ENCODE data around the gene RTL10.
A peak's percentile ranks its signal among the peaks of the same experiment; 100 is the strongest.

Gene RTL10

DNA sequence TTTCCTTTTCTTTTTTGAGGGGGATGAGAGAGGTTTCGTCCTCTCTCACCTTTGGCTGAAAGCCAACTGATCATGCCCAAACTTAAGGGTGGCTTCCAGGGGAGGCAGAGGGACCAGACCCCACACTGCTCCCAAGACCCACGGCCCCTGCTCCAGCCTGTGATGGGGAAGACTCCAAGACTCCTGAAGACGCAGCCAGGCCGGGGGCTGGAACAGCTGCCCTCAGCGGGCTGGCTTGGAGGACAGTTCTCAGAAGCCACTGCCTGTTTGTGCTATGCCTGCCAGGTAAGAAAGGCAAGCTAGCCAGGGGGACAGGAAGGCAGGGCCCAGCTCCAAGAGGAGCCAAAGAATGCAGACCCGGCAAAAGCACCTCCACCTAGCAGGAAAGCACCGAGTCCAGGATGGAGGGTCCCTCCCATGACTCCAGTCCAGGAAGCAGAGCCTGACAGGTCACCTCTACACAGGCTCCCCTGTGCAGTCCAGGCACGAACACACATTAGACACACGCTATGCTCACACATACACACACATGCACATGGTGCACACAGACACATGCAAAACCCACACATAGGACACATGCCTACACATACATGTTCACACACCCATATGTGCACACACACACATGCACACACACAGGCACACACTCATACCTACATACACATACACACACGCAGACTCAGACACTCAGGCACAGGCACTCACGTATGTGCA is 31.3 kb downstream of the RTL10 start:
- no peak for DNase-seq (ENCODE audit: low read depth)

DNA sequence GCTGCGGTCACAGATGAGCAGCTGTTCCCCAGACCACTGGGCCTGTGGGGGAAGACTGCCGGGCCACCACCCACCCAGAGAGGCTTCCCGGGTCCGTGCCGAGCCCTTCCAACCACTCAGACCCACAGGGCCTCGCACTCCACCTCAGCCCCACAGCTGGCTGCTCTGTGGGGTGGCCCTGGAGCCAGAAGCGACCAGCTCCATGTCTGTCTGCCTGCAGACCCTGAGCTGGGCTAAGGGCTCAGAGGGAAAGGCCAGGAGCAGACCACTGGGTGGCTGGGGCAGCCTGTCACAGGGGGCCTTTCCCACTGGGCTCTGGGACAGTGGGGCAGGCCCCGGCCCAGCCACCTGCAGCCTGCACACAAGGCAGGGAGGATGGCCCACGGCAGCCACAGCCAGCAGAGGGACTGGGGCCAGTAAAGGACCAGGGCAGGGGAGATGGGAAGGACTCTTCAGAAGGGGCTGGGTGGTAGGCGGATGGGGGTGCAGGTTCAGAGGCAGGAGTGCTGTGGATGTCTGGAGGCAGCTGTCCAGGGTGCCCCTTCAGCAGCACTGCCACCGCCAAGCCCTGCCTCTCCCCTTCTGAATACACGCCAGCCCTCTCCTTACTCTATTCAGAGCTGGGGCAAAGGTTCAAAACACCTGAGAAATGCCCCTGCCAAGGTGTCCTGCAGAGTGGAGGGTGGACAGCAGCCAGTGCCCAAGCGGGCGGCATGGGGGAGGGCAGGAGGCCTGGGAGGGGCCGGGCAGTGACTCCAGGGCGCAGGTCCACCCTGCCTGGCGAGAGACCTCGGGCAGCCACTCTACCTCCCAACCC is 32.2 kb downstream of the RTL10 start:
- DNase-seq (ENCODE audit: low read depth) = no peak

DNA sequence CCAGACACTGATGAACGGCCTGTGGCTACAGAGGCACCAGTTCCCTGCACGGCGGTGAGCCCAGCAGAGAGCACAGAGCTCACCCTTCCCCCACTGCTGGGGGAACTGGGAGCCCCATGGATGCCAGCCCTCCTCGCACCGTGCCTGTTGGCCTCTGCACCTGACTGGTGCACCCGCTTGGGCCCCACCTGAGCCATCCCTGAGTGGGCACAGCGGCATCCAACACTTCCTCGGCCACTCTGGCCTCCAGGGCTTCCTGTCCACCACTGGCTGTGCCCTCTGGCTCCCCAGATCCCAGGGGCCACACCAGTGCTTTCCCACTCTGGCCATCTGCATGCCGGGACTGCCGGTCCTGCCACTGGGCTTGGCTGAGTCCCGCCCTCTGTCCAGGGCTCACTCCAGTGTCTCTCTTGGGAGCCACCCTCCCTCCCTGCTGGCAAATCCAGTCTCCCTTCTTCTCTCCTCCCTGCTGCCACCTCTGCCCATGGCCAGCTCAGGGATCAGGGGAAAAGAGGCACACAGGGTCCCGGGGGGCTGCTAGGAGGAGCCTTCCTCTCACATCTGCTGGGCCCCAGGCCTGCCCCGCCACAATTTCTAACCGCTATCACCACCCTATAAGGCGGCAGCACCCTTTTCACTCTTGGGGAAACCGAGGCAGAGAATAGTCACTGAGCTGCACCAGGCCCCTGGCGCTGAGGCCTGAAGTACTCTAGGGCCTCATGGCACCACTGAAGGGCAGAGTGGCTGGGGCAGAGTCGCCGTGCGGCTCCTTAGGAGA is 33.0 kb downstream of the RTL10 start:
- DNase-seq (ENCODE audit: low read depth) = no peak

DNA sequence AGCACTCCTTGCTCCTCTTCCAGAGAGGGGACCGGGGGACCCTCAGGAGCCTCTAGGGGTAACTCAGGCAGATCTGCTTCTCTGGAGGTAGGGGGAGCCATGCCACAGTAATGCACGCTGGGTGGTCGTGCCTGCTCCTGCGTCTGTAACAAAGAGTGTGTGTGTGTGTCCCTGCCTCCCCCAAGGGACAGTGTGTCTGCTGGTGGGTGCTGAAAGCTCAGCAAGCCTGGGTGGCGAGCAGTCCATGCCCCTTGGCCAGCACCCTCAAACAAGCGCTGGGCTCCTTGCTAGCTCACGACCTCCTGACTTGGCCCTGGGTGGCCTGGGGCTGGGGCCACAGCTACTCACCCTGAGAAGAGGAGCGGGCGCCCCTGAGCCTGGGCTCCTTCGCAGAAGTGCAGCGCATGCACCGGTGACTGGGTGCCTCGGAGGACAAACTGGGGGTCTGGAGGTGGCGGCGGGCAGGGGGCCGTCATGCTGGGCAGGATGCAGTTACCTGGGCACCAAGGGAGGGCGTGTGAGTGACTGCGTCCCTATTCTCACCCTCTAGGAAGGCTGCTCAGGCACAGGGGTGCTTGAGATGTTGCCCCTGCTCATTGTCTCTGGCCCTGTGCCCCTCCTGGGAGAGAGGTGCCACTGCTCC is 33.7 kb downstream of the RTL10 start:
- no peak for DNase-seq (ENCODE audit: low read depth)

DNA sequence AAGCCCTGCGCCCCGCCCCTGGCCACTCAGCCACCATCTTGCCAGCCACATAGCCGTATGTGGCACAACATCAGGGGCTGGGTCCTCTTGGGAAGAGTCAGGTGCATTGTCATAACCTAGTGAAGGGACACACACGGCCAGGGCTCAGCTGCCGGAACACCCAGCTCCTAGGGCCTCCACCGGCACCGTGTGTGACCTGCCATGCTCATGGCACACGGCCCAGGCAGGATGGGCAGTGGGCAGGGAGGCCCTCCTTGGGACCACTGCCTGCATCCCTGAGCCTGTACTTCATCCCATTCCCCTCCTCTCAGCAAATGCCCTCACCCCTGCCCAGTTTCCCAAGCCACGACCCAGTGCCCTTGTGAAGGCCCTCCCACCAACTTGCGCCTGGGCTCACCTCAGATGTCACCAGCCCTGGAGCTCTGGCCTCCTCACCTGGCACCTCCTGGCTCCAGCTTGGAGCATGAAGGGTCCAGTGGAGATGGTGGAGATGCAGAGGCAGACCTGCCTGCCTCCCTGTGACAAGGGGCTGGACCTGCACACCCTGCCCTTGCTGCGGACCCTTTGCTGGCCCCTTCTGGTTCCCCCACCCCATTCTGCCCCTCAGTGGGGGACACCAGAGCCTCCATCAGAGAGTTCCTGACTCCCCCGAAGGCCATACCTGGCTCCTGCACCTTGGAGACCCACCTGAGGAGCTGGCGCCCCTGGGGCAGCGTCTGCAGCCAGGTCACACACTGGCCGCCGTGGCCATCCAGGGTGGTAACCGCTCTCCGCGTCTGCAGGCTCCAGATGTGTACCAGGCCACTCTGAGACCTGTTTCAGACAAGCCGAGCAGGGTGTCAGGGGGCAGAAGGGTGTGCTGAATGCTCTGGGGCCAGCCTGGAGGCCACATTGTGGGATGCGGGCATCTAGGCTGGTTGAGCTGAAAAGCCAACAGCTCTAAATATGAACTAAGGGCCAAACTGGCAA is 34.5 kb downstream of the RTL10 start:
- no peak for DNase-seq (ENCODE audit: low read depth)

DNA sequence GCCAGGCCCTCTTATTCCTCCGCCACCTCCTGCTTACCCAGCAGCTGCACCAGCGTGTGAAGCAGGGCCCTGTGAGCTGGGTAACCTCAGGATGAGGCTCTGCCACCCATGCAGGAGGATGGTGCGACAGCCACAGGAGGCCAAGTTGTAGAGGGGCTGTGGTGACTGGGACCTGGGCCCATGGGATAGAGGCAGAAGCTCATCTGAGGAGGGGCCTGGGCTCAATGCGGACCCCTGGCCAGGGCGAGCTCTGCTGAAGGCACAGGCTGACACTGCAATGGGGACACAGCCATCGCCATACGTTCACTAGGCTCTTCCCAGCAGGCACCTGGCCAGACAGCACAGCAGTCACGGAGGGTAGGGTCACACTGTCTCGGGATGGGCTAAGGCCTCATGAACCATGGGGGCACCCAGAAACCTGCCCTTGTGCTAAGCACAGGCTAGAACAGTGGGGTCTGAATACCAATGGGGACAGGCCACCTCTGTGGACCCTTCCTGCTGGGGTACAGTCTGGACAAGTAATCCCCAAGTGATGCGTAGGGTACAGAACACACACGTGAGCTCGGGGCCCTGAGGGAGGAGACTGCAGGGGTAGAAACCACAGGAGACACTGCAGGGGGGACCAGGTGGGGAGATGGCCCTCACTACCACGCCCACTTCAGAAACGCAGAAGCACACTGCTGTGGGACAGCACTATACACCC is 35.3 kb downstream of the RTL10 start:
- DNase-seq (ENCODE audit: low read depth) = no peak

DNA sequence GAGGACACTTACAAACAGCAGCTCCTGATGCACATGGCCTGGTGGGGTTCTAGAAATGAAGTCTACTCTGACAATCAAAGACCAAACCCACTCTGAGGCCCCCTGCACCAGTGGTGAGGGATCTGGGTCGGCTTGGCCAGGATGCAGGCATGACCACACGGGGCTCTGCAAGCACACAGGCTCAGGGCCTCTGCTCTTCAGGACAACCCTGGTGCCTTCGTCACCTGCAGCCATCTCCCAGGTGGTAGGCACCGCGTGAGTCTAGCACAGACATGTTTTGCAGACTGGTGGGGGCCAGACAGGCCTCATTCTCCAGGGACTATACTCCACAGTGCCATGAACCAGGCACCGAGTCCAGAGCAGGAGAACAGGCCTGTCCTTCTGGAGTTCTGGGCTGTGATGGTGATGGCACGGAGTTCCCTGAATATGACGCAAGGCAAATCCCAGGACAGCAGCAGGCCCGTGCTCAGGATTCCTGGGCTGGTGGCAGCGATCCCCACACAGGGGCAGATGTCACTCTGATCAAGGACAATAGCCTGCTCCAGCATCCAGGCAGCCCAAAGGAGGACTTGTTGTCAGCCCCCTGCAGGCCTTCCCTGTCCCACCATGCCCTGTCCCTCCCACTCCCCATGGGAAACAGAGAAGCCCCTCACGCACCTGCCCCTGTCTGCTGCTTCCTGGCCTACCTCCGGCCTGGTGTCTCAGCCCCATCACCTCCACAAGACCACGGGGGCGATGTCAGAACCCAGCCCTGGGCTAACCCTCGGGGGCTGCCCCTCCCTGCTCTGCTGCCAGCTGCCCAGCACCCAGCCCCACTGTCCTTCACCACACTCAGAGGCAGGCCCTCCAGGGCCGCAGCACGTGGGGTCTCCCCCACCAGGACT is 36.1 kb downstream of the RTL10 start:
- DNase-seq (ENCODE audit: low read depth) = no peak

DNA sequence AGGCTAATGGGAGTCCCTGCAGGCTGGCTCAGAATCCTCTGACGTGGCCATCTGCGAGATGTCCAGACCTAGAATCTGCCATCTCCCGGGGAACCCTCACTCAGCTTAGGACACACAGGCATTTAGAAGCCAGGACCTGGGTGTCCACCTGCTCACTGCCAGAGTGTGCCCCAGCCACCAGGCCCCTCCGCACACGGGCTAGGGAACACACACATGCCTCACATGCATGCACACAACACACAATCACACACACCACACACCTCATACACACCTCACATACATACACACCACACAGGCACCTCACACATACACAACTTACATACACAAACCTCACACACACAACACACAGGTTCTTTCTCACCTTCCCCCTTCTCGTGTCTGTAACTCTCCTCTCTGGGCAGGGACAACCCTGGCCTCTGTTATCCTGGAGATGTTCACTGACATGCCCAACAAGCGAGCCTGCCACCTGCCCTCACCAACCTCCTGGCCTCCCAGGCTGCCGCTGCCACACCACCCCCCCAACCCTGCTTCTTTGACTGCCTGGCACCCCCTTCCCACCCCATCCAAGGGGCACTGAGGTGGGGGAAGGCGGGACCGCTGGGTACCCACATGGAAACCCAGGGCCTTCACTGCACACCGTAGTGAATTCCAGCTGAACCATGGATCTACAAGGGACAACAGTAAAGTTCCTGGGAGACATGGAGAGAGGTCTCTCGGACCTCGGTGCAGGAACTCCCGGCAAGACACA is 38.1 kb downstream of the RTL10 start:
- no peak for DNase-seq (ENCODE audit: low read depth)

DNA sequence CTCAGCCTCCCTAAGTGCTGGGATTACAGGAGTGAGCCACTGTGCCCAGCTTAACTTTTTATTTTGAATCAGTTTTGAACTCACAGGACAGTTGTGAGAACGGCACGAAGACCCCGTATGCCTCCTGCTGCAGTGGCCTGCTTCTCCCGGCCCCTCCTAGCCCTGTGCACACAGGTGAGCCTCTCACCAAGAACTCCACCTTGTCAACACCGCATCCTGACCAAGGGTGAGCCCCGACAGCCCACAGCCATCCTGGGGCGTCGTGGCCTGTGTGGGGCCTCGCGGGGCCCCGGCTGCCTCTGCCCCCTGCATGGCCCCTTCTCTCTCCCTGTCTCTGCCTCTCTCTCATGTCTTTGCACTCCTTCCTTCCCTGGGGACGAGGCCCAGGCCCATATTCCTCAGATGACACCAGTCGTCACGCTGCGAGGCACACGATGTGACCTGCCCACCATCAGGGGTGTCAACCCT is 38.8 kb downstream of the RTL10 start:
- no peak for DNase-seq (ENCODE audit: low read depth)

DNA sequence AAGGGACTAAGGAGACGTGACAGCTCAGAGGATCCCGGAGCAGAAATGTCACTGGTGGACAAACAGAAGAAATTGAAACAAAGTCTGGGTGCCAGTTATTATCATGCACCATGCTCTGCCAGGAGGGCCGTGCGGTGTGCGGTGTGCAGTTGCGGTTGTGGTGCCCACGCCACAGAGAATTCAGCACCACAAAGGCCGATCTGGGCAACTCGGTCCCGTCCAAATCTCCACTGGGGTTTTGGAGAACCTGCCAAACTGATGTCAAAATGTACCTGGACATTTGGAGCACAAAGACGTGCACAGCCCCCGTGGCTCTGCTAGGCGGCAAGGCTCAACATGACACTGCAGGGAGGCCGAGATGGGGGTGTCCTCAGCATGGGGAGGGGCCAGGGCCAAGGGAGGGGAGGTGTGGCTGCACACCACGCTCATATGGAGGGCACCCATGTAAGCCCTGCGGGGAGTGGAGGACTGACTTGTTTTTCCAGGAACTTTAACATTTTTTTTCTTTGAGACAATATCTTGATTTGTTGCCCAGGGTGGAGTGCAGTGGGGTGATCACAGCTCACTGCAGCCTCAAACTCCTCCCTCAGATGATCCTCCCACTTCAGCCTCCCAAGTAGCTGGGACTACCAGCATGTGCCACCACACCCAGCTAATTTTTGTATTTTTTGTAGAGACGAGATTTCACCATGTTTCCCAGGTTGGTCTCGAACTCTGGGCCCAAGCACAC is 39.4 kb downstream of the RTL10 start:
- DNase-seq (ENCODE audit: low read depth) = no peak

DNA sequence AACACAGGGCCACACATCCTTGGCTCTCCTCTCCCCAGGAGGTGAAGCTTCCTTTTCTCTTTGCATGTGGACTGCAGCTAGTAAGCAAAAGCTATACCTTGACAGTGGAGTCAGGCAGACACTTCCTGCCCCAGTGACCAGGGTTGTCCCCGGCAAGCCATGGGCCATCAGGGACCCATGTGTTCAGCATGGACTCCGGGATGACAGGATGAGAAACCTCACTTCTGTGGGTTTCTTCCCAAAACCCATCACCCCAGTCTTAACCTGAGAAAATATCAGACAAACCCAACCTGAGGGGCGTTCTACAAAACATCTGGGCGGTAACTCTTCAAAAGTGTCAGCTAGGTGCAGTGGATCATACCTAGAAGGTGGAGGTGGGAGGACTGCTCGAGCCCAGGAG is 40.2 kb downstream of the RTL10 start:
- no peak for DNase-seq (ENCODE audit: low read depth)

DNA sequence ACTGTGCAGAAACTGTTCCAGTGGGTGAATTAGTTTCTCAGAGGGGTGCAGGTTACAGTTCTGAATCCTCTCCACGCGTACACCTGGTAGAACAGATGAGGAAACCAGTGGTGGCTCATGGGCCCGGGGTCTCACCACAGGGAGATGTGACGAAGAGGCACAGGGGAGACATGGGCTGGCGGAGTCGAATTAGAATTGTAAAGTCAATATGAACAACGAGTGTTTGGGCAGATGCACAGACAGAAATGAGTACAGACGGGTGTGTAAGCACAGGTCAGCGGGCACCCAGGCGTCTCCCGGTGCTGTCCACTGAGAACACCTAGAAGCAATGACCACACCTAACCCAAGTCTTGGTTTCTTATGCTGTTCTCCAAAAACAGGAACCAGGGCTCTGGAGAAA is 41.8 kb downstream of the RTL10 start:
- DNase-seq (ENCODE audit: low read depth) = no peak

DNA sequence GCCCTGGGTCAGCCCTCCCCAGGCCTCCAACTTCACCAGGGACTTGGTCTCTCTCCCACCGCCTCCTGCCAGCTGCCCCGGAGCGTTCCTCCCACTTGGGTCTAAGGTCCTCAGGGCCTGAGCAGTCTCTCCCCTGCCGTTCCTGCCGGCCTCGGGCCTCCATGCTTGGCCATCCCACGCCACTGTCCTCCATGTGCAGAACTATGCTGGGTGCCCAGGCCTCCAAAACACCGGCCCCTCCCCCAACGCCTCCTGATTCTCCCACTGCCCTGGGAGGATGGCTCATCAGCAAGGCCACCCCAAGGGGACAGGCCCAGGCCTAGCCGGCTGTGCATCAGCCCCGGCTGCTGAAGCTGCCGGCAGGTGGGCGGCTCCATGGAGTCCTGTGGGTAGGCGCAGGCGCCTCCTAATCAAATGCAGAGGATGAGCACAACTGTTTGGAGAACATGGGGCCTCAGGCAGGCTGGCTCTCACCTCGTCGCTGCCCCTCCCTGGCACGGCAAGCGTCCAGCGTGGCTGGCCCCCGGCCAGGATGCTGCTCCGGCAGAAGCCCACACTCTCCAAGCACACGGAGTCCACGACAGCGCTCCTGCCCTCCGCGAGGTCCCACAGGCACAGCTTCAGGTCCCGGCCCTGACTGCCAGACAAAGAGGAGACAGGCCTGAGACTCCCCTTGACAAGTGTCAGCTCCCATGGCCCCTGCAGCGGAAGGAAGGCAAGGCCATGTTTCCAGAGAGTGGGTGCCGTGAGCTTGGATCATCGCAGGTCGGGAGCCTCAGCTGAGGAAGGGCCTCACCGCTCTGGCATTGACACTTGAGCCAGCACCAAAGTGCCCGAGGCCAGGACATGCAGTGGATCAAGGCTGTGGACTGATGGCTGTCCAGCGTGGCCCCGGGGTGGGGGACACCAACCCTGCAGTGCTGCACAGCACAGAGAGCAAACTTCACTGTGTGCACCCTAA is 42.6 kb downstream of the RTL10 start:
- DNase-seq (ENCODE audit: low read depth) = no peak

DNA sequence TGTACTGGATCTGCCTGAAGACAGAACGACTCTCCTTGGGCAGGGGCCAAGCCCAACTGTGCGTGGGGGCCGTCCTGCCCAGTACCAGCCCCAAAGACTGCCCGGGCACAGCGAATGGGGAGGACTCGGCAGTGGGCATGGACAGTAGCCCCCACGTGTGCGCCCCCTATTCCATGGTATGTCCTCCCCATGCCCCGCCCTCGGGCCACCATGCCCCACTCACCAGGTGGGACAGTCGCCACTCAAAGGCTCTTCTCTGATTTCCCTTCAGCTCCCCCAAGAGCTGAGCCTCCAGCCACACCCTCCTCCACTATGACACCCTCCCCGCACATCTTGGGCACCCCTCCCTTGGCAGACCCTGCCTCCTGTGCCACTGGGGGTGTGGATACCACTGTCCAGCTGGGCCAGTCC is 43.5 kb downstream of the RTL10 start:
- DNase-seq (ENCODE audit: low read depth) = no peak

DNA sequence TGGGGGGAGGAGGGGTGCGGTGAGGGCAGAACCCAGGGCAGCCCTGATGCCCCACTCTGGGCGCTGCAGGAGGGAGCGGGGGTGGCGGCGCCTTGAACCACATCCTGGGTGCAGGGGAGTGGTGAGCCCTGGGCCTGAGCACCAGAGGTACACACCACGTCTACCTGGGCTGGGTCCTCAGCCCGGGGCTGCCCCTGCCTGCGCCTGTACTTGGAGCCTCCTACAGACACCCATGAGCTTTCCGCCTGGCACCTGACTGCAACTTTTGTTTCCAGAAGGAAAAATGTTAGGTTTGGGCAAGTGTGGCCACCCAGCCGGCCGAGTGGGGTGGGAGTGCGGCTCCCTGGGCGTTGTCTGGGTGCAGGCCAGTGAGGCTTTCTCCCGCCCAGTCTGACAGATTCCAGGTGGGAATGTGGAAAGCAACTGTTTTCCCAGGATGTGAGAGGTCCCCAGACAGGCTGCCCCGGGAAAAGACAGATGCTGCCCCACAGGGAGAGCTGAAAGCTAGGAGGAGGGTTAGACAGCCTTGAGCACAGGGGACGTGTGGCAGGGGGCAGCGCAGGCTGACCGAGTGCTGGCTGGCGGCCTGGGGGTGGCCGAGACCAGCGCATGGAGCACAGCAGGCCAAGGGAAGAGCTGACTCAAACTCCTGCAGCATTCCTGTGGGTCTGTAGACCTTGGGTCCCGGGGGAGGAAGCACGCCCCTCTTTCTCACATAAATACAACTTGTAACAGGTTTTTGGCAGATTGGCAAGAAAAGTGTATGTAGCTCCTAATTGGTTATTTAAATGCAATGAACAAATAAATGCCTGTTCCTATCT is 44.1 kb downstream of the RTL10 start:
- peak; percentile 70 for DNase-seq (ENCODE audit: low read depth)

DNA sequence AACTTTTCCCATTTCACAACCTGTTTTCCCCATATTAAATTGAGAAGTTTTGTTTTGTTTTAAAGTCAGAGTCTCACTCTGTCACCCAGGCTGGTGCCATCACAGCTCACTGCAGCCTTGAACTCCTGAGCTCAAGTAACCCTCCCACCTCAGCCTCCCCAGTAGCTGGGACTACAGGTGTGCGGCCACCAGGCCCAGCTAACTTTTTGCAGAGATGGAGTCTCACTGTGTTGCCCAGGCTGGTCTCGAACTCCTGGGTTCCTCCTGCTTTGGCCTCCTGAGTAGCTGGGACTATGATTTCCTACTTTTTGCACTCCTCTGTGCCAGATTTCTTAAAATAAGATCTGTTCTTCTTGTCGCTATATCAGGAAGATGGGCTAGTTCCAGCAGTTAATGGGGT is 44.9 kb downstream of the RTL10 start:
- DNase-seq (ENCODE audit: low read depth) = no peak
